ENCODE measurements around the gene VAT1L.

Gene VAT1L

DNA sequence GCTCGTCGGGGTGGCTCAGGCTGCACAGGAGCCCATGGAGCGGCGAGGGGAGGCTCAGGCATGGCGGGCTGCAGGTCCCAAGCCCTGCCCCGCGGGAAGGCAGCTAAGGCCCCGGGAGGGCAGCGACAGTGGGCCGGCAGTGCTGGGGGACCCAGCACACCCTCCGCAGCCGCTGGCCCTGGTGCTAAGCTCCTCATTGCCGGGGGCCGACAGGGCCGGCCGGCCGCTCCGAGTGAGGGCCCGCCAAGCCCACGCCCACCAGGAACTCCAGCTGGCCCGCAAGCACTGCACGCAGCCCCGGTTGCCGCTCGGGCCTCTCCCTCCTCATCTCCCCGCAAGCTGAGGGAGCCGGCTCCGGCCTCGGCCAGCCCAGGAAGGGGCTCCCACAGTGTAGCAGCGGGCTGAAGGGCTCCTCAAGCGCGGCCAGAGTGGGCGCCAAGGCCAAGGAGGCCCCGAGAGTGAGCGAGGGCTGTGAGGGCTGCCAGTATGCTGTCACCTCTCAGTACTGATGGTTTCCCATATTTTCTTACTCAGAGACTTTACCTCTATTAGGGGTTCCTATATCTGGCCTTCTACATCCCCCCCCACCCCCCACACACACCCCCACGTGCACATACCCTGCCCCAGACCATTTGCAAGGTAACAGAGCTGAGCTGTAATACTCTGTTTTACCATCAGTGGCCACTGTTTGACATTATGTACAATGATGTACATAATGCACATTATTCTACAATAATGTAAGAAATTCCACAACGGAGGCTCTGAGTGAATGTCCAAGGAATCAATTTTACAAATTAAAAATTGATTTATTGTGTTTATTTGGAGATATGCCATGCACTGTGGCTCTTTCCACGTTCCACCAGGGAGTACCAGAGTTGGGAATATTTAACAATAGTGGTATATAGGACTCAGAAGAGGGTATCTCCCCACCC, 3.7 kb upstream of the VAT1L start:
- no peak for DNase-seq

- no peak for DNase-seq
Measured at GRCh38 chr16:77785373-77785764, 3.0 kb upstream of the VAT1L start.

GRCh38 chr16:77786186-77786847, 2.0 kb upstream of the VAT1L start:
- no peak for DNase-seq

- no peak for DNase-seq
Measured at GRCh38 chr16:77787452-77787851, 912 bp upstream of the VAT1L start.

DNA sequence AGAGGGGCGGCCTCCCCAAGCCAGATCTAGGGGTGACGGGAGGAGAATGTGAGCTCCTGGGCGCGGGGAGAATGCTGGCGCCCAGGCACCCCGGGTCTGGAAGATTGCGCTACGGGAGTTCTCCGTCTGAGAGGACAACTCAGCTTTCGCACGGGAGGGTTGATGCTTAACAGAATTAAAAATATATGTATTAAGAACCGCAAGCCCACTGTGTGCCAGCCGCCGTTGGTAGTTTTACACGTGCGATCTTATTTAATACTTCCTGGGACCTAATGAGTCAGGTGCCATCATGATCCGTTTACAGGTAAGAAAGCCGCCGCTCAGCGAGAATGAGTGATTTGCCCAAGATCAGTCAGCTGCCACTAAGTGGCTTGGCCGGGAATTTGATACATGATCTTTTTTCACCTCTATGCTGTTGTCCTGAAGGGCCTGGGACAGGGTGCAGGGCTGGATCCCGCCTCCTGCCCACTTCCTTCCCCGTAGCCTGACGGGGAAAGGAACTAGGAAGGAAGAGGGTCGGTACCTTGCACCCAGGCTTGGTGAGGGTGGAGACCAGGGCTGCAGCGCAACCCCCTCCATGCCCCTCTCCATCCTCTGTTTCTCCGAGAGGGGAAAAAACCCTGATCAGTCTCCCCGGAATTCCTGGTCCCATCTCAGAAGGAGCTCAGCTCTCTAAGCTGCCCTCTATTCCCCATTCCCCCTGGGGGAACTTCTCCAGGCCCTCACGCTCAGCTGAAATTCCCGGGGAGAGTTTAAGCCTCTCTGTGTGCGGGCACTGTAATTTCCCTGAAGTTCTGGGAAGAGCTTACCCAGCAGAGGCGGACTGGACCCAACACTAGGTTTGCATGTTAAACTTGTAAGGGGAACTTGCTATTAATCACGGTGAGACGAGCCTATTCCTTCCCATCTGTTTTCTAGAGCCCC, 983 bp downstream of the VAT1L start:
- no peak for DNase-seq

GRCh38 chr16:77790009-77790372, 1.6 kb downstream of the VAT1L start:
- DNase-seq, result no peak

DNA sequence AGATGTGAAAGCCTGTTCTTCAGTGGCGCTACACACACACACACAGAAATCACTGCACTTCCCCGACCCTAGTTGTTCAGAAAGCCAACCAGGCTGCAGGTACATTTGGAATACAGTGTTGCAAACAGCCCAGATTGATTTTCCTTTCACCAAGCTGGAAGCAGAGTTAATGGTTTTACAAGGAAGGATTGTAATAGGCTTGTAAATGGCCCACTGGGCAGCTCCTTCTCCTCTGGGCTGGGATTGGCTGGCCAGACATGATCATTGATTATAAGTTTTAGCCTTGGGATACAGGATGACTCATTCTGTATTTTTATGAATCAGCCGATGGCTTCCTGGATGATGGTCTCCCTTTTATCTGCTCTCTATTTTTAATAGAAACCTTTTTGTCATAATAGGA, 2.5 kb downstream of the VAT1L start:
- no peak for DNase-seq

DNA sequence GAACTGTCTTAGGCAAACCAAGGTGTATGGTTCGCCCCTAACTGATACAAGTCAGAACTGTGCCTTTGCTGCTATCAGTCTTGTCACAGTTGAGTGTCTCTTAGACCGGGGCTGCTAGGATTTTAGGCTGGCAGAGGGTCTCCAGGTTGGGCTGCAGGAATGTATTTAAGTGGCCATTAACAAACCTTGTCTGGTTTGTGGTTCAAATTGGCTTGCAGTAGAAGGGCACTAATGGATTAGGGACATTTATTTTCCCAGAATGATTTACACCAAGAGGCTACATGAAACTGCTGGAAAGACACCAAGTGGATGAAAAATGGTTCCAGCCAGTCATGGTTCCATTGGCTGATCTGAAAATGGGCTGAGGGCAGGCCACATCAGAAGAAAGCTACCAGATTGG, 5.1 kb downstream of the VAT1L start:
- no peak for DNase-seq

DNA sequence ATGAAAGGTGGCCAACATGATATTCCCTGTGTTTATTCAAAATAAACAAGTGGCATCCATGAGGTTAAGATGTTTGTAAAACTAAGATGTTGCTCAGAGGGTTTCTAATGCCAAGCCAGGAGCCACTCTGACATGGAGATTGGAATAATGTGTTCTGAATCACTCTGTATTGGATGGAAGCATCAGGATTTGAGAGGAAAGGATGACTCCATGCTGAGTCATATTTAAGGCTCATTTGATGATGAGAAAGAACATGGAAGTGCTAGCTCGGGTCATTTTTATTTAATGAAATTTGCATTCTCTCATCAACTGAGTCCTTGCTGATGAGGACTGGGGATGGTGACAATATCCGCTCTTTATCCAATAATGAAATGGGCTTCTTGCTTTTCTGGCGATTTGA, 6.2 kb downstream of the VAT1L start:
- no peak for DNase-seq

DNA sequence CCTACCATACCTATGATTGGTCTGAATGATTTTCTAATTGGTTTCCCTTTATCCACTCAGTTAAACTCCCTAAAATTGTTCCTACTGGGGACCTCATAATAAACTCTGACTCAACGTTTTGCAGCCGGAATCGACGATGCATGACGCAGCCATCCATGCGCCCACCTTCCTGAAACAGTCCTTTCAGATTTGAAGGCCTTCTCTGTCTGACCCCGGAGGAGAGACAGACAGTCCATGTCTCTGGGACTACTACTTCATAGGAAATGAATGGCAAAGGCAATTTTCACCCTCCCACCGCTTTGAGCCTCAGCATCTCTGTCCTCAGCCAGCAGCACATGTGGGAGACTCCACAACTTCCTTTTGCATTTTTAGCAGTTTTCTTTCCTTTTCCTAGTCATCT, 13.5 kb downstream of the VAT1L start:
- no peak for DNase-seq

GRCh38 chr16:77805398-77805797, 17.0 kb downstream of the VAT1L start:
- DNase-seq, result no peak

GRCh38 chr16:77807021-77807420, 18.7 kb downstream of the VAT1L start:
- DNase-seq, result no peak

DNA sequence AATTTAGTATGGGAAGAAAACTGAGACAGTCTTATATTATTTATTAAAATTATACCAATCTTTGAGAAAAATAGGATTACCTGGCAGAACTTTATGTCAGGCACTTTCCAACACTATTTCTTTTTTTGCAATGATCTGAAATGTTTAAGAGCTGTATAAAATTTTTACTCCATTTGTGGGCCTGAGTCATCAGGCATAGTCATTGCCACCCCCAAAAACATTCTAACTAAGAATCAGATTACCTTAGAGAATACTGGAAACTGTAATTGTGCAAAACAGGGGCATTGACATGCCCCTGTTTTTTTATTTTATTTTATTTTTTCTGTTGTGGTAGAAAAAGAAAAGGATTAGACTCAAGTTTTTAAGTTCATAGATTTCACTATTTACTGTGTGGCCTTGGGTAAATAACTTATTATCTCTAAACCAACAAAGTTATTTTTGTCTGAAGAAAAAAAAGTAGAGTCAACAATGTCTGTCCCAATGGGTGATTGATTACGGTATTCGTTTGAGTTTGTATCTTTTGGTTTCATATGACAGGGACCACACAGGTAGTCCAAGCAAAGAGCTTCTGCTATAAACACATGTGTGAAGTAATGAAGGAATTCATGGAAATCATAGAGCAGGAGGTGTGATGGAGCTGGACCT, 24.6 kb downstream of the VAT1L start:
- no peak for DNase-seq

DNA sequence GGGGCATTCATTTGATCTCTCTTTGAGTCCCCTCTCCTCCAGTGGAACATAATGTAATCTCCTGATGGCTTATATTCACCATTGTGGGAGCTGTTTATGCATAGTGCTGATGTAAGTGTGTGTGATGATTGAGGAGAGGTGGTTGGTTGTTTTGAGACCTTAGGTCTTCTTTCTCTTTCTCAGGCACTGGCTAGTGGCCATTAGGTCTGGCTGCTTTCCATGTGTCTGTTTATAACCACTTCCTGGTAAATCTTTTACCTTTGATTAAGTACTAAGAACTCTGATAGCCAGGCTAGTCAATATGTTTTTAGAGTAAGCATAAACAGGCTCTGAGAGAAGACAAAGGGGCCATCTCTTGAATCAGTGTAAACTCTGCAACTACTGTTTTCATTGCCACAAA, 27.9 kb downstream of the VAT1L start:
- no peak for DNase-seq

GRCh38 chr16:77820340-77820739, 32.0 kb downstream of the VAT1L start:
- no peak for DNase-seq

GRCh38 chr16:77822661-77823060, 34.3 kb downstream of the VAT1L start:
- no peak for DNase-seq

DNA sequence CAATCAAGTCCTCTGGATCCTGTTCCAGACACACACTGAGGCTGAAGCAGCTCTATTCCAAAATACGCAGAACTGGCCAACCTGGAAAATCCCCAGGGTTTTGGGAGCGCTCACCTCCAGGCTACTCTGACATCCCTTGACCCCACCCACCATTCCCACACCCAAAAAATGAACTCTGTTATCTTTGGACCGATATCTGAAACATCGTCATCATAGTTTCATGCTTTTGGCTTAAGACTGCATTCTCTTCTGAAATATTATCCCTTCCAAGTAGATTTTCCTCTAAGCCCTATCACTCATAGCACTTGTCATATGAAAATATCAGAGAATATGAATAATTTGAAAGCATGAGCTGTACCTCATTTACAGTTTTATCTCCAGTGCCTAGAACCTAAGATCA, 34.7 kb downstream of the VAT1L start:
- no peak for DNase-seq

GRCh38 chr16:77825196-77825595, 36.8 kb downstream of the VAT1L start:
- DNase-seq, result no peak

GRCh38 chr16:77827032-77827431, 38.7 kb downstream of the VAT1L start:
- no peak for DNase-seq

DNA sequence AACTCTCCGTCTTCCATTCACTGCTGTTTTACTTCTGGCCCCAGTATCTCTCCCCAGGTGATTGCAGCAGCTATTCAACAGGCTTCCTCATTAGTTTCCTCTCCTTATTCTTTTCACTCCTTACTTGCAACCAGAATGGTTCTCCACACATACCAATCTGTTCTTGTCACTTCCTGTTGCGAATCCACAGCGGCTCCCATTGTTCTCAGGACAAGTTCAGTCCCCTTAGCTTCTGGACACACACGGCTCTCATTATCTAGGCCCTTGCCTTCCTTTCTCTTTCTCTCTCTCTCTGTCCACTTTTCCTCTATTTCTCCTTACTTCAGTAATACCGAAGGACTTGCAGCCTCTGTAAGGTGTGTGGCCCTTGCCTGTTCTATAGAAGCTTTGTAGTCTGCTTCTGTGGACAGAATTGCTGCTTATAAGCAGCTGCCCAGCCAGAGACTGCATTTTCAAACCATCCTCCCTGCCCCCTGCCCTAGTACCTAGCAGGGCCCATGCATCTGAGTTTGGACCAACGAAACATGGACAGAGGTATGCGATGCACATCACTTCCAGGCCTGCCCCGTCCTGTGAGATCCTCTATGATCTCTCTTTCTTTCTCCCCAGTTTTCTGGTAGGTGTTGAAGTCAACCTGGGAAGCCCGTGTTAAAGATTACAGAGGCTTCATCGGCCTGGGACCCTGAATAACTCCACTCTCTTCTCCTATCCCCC, 45.7 kb downstream of the VAT1L start:
- DNase-seq, result no peak

DNA sequence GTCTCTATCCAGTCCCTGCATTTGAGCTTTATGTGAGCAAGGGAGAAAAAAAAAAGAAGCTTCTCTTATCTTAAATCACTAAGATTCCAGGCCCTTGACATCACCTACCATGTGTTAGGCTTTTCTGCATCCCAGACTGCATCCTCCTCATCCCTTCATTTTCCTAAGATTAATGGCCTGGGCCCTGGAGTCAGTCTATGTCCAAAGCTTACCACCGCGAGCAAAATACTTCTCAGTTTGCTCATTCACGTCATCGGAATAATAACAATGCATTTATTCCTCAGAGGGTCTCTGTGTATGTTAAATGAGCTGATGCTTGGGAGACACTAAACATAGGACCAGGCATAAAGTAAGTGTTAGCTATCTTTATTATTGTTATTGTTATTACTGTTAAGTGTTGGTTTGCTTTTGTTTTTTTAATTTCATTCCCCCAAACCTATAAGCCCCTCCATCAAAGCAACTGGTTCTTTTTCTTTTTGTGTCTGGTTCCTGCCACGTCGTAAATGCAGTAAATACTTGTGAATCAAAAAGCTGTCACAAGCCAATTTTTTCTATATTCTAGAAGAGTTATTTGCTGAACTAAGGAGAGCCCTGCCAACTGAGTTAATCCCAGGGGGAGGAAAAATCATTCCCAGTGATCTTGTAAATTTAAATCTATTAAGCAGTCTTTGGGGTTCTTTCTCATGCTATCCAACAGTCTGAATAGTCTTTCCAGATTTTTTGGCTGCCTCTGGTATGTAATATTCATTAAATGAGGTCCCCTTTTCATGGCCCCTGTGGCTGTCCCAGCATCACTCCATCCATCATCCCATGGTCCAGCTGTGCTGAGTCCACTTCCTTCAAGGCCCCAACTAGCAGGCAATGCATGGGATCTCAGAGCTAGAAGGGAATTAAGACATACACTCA, 46.5 kb downstream of the VAT1L start:
- no peak for DNase-seq
